ENCODE data around the gene AMN1.

AMN1 gene

GRCh38 chr12:31732926-31733548 is 4.2 kb upstream of the AMN1 start (continued):
- TF ChIP-seq ZNF280D (tag by site-specific recombination; IDR thresholded peaks at IDR 0.05): no peak
- no peak for TF ChIP-seq OSR2 (tag by site-specific recombination; IDR thresholded peaks at IDR 0.05)
- no peak for TF ChIP-seq EGR2 (tag by site-specific recombination; IDR thresholded peaks at IDR 0.05; ENCODE audit: low read depth)
- no peak for TF ChIP-seq ZNF596 (tag by site-specific recombination; IDR thresholded peaks at IDR 0.05)
- no peak for TF ChIP-seq ZNF510 (tag by site-specific recombination; IDR thresholded peaks at IDR 0.05; ENCODE audit: insufficient replicate concordance)
- no peak for TF ChIP-seq ZFHX2 (tag by site-specific recombination; conservative IDR thresholded peaks at IDR 0.05)
- no peak for TF ChIP-seq FEZF1 (tag by site-specific recombination; IDR thresholded peaks at IDR 0.05)
- TF ChIP-seq ZNF843 (tag by site-specific recombination; IDR thresholded peaks at IDR 0.05): no peak
- no peak for TF ChIP-seq ZNF561 (tag by site-specific recombination; IDR thresholded peaks at IDR 0.05; ENCODE audit: borderline replicate concordance)
- TF ChIP-seq ZNF518A (tag by site-specific recombination; conservative IDR thresholded peaks at IDR 0.05; ENCODE audit: low read depth): peak; percentile 50; the same call in 1 of the 2 replicates
- no peak for TF ChIP-seq ZNF548 (tag by site-specific recombination; IDR thresholded peaks at IDR 0.05)
- TF ChIP-seq KLF9 (tag by site-specific recombination; IDR thresholded peaks at IDR 0.05; ENCODE audit: low read depth): no peak
- TF ChIP-seq BCL11B (tag by site-specific recombination; IDR thresholded peaks at IDR 0.05; ENCODE audit: low read depth): peak; percentile 63; the same call in 1 of the 2 replicates
- TF ChIP-seq PRDM10 (tag by site-specific recombination; IDR thresholded peaks at IDR 0.05): peak; percentile 84
- no peak for TF ChIP-seq ZNF544 (tag by site-specific recombination; IDR thresholded peaks at IDR 0.05)
- no peak for TF ChIP-seq ZNF623 (tag by site-specific recombination; IDR thresholded peaks at IDR 0.05)
- TF ChIP-seq ZNF521 (tag by site-specific recombination; IDR thresholded peaks at IDR 0.05): no peak
- TF ChIP-seq ZNF394 (tag by site-specific recombination; IDR thresholded peaks at IDR 0.05; ENCODE audit: borderline replicate concordance): peak; percentile 67
- no peak for TF ChIP-seq ZNF223 (tag by site-specific recombination; IDR thresholded peaks at IDR 0.05)
- no peak for TF ChIP-seq ZNF610 (tag by site-specific recombination; IDR thresholded peaks at IDR 0.05; ENCODE audit: borderline replicate concordance)
- TF ChIP-seq ZNF792 (tag by site-specific recombination; IDR thresholded peaks at IDR 0.05): no peak
- TF ChIP-seq ZNF311 (tag by site-specific recombination; IDR thresholded peaks at IDR 0.05; ENCODE audit: borderline replicate concordance): no peak
- TF ChIP-seq ZNF140 (tag by site-specific recombination; IDR thresholded peaks at IDR 0.05): no peak
- no peak for TF ChIP-seq ZBTB8A (tag by site-specific recombination; IDR thresholded peaks at IDR 0.05)
- no peak for TF ChIP-seq ZNF266 (tag by site-specific recombination; IDR thresholded peaks at IDR 0.05; ENCODE audit: low read depth)
- TF ChIP-seq PBX3 (CRISPR knock-in tag; IDR thresholded peaks at IDR 0.05): no peak
- no peak for TF ChIP-seq ZNF670 (tag by site-specific recombination; IDR thresholded peaks at IDR 0.05; ENCODE audit: low read depth)
- no peak for TF ChIP-seq ZNF76 (tag by site-specific recombination; IDR thresholded peaks at IDR 0.05; ENCODE audit: borderline replicate concordance, low read depth)
